Smooth muscle cell (in vitro differentiated cells): Measurements from ENCODE around the gene CPXM2. TPM values are rescaled to one million over a fixed set of nuclear protein-coding genes. Genes with fewer than 3 reads are reported as not detected.

Experiments used
- DNase-seq: peaks from one replicate; lab custom pipeline; 2025; ENCODE audit not compliant: unreplicated experiment; lab: John Stamatoyannopoulos, UW
- H2AFZ ChIP-seq: fragments of 200-600 bp; sonication (generic); 2 replicates; pipeline ENCODE4 v1.6.0; 2016; ENCODE audit warnings: antibody characterized with exemption, low read depth, mild to moderate bottlenecking
- H3F3A ChIP-seq: fragments of 200-600 bp; sonication (generic); 2 replicates; pipeline ENCODE4 v1.6.0; 2017; ENCODE audit warnings: antibody characterized with exemption, low read depth
- H3K27ac ChIP-seq: fragments of 200-600 bp; sonication (generic); 2 replicates; pipeline ENCODE4 v1.5.1; 2016; ENCODE audit warnings: low read depth, mild to moderate bottlenecking
- H3K27me3 ChIP-seq: fragments of 200-600 bp; sonication (generic); 2 replicates; pipeline ENCODE4 v1.6.1; 2016; ENCODE audit warnings: low read depth, mild to moderate bottlenecking
- H3K36me3 ChIP-seq: fragments of 200-600 bp; sonication (generic); 2 replicates; pipeline ENCODE4 v1.5.1; 2016; ENCODE audit warnings: low read depth
- H3K4me1 ChIP-seq: fragments of 200-600 bp; sonication (generic); 2 replicates; pipeline ENCODE4 v1.5.1; 2016; ENCODE audit warnings: low read depth
- H3K4me2 ChIP-seq: fragments of 200-600 bp; sonication (generic); 2 replicates; pipeline ENCODE4 v1.6.0; 2016; ENCODE audit warnings: mild to moderate bottlenecking
- H3K4me3 ChIP-seq: fragments of 200-600 bp; sonication (generic); 2 replicates; pipeline ENCODE4 v1.5.1; 2016; ENCODE audit warnings: mild to moderate bottlenecking
- H3K79me2 ChIP-seq: fragments of 200-600 bp; sonication (generic); 2 replicates; pipeline ENCODE4 v1.6.0; 2016; ENCODE audit warnings: low read depth, mild to moderate bottlenecking
- H3K9ac ChIP-seq: fragments of 200-600 bp; sonication (generic); 2 replicates; pipeline ENCODE4 v1.6.0; 2016; ENCODE audit warnings: low read depth
- H3K9me3 ChIP-seq: fragments of 200-600 bp; sonication (generic); replicated peaks from 2 replicates; pipeline ENCODE4 v1.5.1; 2016; ENCODE audit warnings: low read depth
- H4K20me1 ChIP-seq: fragments of 200-600 bp; sonication (generic); 2 replicates; pipeline ENCODE4 v1.6.0; 2016; ENCODE audit warnings: low read depth
- CTCF ChIP-seq: fragments of 200-600 bp; sonication (generic); IDR thresholded peaks from 2 replicates; pipeline ENCODE4 v1.5.1; 2017; ENCODE audit warnings: borderline replicate concordance, mild to moderate bottlenecking, antibody characterized with exemption; ENCODE audit not compliant: insufficient read depth, poor library complexity, severe bottlenecking
- WGBS: methylation state at CpG from one replicate; pipeline ENCODE4 v1.1.7; 2016; ENCODE audit warnings: low lambda C conversion rate; 5-methylcytosine and 5-hydroxymethylcytosine counted together
- polyA plus RNA-seq: library from polyadenylated mRNA; unstranded; fragments of >200 nt; fragmentation: Nextera tagmentation; extraction: Ambion mirVana; gene quantifications from 2 replicates; pipeline ENCODE4 v1.2.1, GENCODE V29; 2016
- total RNA-seq: library from RNA; depleted of rRNA; stranded (reverse); fragments of >200 nt; gene quantifications from 2 replicates; pipeline ENCODE4 v1.2.3, GENCODE V29; 2014

The CPXM2 gene
- total and polyA plus RNA-seq, 2 experiments from 2014 or later: 31.2 to 65.5 TPM

DNA sequence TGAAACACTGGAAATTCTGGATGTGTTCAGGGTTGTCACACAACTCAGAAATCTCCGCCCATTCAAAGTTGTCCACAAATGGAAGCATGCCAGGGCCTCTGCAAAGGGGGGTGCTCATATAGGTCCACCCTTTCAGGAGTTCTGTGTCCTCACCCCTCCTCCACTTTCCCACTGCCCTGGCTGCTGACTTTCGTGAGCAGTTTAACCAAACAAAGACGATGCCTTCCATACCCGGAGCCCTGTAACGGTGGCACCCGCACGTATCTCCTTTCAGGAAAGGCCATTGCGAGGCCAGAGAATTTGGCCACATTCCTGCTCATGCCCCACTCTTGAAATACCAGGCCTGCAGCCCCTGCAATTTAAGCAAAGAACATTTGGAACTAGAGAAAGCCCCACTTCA, 1.4 kb downstream of the CPXM2 start:
- Histone ChIP-seq H2AFZ (no peak overlapping the region), H3K9ac (no peak overlapping the region), H3K4me3 (peak overlapping the region; percentile 67)

DNA sequence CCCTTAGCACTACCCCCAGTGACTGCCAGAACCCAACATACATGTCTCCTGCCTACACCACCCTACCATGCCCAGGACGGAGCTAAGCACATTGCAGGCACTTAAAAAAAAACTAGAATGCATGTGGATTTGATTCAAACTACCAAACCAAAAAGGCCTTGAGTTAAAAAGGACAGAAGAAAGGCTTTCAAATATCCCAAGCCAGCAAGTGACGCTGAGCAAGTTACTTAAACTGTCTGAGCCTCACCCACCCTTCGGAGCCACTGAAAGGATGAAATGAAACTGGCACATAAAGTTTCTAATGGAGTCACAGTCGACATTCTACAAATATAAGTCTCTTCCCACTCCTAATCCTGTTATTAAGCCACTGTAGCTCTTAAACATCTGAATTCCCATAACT, 1.8 kb downstream of the CPXM2 start:
- Histone ChIP-seq H3K9me3 (no peaks in the 10 kb centered on the region), H3K36me3 (no peaks in the 10 kb centered on the region), H3K27ac (peak overlapping the region; percentile 48), H3K4me1 (peaks cover 3% of the 10 kb centered on the region), H3K27me3 (no peaks in the 10 kb centered on the region), H3K9ac (no peak overlapping the region), H3K4me2 (peak overlapping the region; percentile 94), H2AFZ (no peak overlapping the region), H3F3A (no peaks in the 10 kb centered on the region), H4K20me1 (no peaks in the 10 kb centered on the region), H3K79me2 (peaks cover 3% of the 10 kb centered on the region), H3K4me3 (peak overlapping the region; percentile 67)
- 34% methylated on average over 4 of the region's 4 CpGs for WGBS
- TF ChIP-seq CTCF: no peak
- DNase-seq: no peak

More for the DNA sequence above, 1.4 kb downstream of the CPXM2 start:
- DNase-seq: no peak
- no peaks in the 10 kb centered on the region for H3K9me3 ChIP-seq
- H3K27ac ChIP-seq: peak overlapping the region; percentile 48
- WGBS: 58% methylated on average over 8 of the region's 8 CpGs
- H3K27me3 ChIP-seq: no peaks in the 10 kb centered on the region
- peaks cover 3% of the 10 kb centered on the region for H3K4me1 ChIP-seq
- H3F3A ChIP-seq: no peaks in the 10 kb centered on the region
- peak overlapping the region; percentile 94 for H3K4me2 ChIP-seq
- peaks cover 3% of the 10 kb centered on the region for H3K79me2 ChIP-seq
- H3K36me3 ChIP-seq: no peaks in the 10 kb centered on the region
- no peak for TF ChIP-seq CTCF
- no peaks in the 10 kb centered on the region for H4K20me1 ChIP-seq

DNA sequence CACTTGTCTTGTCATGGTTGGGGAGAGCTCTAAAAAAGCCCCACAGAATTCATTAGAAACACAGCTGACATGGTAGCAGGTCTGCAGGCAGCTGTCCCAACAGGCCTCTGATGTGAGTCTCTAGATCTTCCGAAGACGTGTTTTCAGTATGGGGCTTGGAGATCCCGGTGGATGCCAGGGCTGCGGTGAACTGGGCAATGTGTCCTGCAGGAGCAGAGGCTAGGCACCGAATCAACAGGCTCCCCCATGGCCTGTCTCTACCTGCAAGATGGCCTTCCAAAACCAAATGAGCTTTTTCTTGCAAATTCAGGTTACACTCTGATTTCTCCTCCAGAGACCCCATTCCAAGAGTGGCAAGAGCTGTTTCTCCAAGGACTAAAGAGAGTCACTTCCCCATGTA, 2.9 kb downstream of the CPXM2 start:
- H3K27me3 ChIP-seq: no peaks in the 10 kb centered on the region
- no peaks in the 10 kb centered on the region for H3K9me3 ChIP-seq
- H3K9ac ChIP-seq: no peak overlapping the region
- 86% methylated on average over 5 of the region's 5 CpGs for WGBS
- peaks cover 3% of the 10 kb centered on the region for H3K4me1 ChIP-seq
- no peak for TF ChIP-seq CTCF
- H3K4me3 ChIP-seq: no peak overlapping the region
- no peak overlapping the region for H3K4me2 ChIP-seq
- no peak for DNase-seq
- no peak overlapping the region for H2AFZ ChIP-seq
- no peaks in the 10 kb centered on the region for H3F3A ChIP-seq
- H3K27ac ChIP-seq: no peak overlapping the region
- H4K20me1 ChIP-seq: no peaks in the 10 kb centered on the region
- peaks cover 3% of the 10 kb centered on the region for H3K79me2 ChIP-seq
- H3K36me3 ChIP-seq: no peaks in the 10 kb centered on the region

GRCh38 chr10:123888256-123888655, 3.4 kb downstream of the CPXM2 start:
- Histone ChIP-seq H4K20me1 (no peaks in the 10 kb centered on the region), H3K79me2 (peaks cover 3% of the 10 kb centered on the region)
- WGBS: 62% methylated on average over 3 of the region's 3 CpGs

More at GRCh38 chr10:123888256-123888655, 3.4 kb downstream of the CPXM2 start:
- no peaks in the 10 kb centered on the region for H3K27me3 ChIP-seq
- no peak for DNase-seq
- no peaks in the 10 kb centered on the region for H3F3A ChIP-seq
- no peaks in the 10 kb centered on the region for H3K9me3 ChIP-seq
- peak overlapping the region; percentile 19 for H3K4me2 ChIP-seq
- peaks cover 3% of the 10 kb centered on the region for H3K4me1 ChIP-seq
- TF ChIP-seq CTCF: no peak
- no peaks in the 10 kb centered on the region for H3K36me3 ChIP-seq
- no peak overlapping the region for H3K4me3 ChIP-seq
- no peak overlapping the region for H2AFZ ChIP-seq
- no peak overlapping the region for H3K9ac ChIP-seq
- H3K27ac ChIP-seq: no peak overlapping the region
